GM23248 (cell line): Measurements from ENCODE around the gene LGALS3. TPM values are rescaled to one million over a fixed set of nuclear protein-coding genes. Genes with fewer than 3 reads are reported as not detected.

Experiments
- DNase-seq: peaks from one replicate; pipeline ENCODE4 v3.0.0-alpha.2; 2015
- H2AFZ ChIP-seq: fragments of 200-600 bp; sonication (generic); 2 replicates; pipeline ENCODE4 v1.6.1; 2016; ENCODE audit warnings: antibody characterized with exemption
- H3F3A ChIP-seq: fragments of 200-600 bp; sonication (generic); 2 replicates; pipeline ENCODE4 v1.6.1; 2016; ENCODE audit warnings: mild to moderate bottlenecking, antibody characterized with exemption, mixed run types; ENCODE audit not compliant: insufficient read depth
- H3K27ac ChIP-seq: fragments of 200-600 bp; sonication (generic); 2 replicates; pipeline ENCODE4 v1.5.1; 2016; ENCODE audit warnings: mild to moderate bottlenecking
- H3K27me3 ChIP-seq: fragments of 200-600 bp; sonication (generic); replicated peaks from 2 replicates; pipeline ENCODE4 v1.6.1; 2016; ENCODE audit warnings: mild to moderate bottlenecking; ENCODE audit not compliant: insufficient read depth
- H3K36me3 ChIP-seq: fragments of 200-600 bp; sonication (generic); 2 replicates; pipeline ENCODE4 v1.6.1; 2016; ENCODE audit warnings: low read depth, mild to moderate bottlenecking
- H3K4me1 ChIP-seq: fragments of 200-600 bp; sonication (generic); 2 replicates; pipeline ENCODE4 v1.6.1; 2016; ENCODE audit warnings: mild to moderate bottlenecking; ENCODE audit not compliant: insufficient read depth
- H3K4me2 ChIP-seq: fragments of 200-600 bp; sonication (generic); one replicate; pipeline ENCODE4 v1.6.1; 2016; ENCODE audit warnings: mild to moderate bottlenecking; ENCODE audit not compliant: unreplicated experiment
- H3K4me3 ChIP-seq: fragments of 200-600 bp; sonication (generic); 2 replicates; pipeline ENCODE4 v1.5.1; 2016; ENCODE audit warnings: mild to moderate bottlenecking
- H3K79me2 ChIP-seq: fragments of 200-600 bp; sonication (generic); 2 replicates; pipeline ENCODE4 v1.6.1; 2016; ENCODE audit warnings: mild to moderate bottlenecking; ENCODE audit not compliant: insufficient read depth
- H3K9ac ChIP-seq: fragments of 200-600 bp; sonication (generic); 2 replicates; pipeline ENCODE4 v1.6.1; 2016; ENCODE audit warnings: mild to moderate bottlenecking
- H3K9me2 ChIP-seq: fragments of 200-600 bp; sonication (generic); 2 replicates; pipeline ENCODE4 v1.6.1; 2016; ENCODE audit warnings: mixed run types, mild to moderate bottlenecking, moderate library complexity; ENCODE audit not compliant: insufficient read depth
- H3K9me3 ChIP-seq: fragments of 200-600 bp; sonication (generic); one replicate; pipeline ENCODE4 v1.6.1; 2017; ENCODE audit warnings: low read depth
- H4K20me1 ChIP-seq: fragments of 200-600 bp; sonication (generic); 2 replicates; pipeline ENCODE4 v1.6.0; 2016; ENCODE audit not compliant: insufficient read depth
- EZH2 ChIP-seq: fragments of 200-600 bp; sonication (generic); IDR thresholded peaks from 2 replicates; pipeline ENCODE4 v1.6.1; 2018; ENCODE audit warnings: antibody characterized with exemption, mild to moderate bottlenecking; ENCODE audit not compliant: insufficient read depth, poor library complexity, severe bottlenecking
- EZH2phosphoT487 ChIP-seq: fragments of 200-600 bp; sonication (generic); IDR thresholded peaks from 2 replicates; pipeline ENCODE4 v1.6.1; 2018; ENCODE audit warnings: antibody characterized with exemption, moderate library complexity, mild to moderate bottlenecking, low read depth; ENCODE audit not compliant: insufficient read depth
- WGBS, 2 experiments: methylation state at CpG; one replicate each; pipeline ENCODE4 v1.1.6; 2015 to 2017; ENCODE audit warnings: low lambda C conversion rate in 2 of 2, low coverage in 1 of 2; ENCODE audit errors: missing lambda C conversion rate in 2 of 2; 5-methylcytosine and 5-hydroxymethylcytosine counted together
- in situ Hi-C: fragments of 300-500 bp; cut with MboI; formaldehyde crosslinking; loops from 2 replicates; pipeline ENCODE4 v1.15.0; 2020
- polyA plus RNA-seq: library from polyadenylated mRNA; unstranded; fragments of >200 nt; fragmentation: Nextera tagmentation; extraction: Ambion mirVana; gene quantifications from 2 replicates; pipeline ENCODE4 v1.2.1, GENCODE V29; 2016
- total RNA-seq: library from RNA; depleted of rRNA; stranded (reverse); fragments of >200 nt; shearing (Covaris generic); gene quantifications from 2 replicates; pipeline ENCODE4 v1.2.3, GENCODE V29; 2014

LGALS3 gene
- total and polyA plus RNA-seq, 2 experiments from 2014 or later: 363 to 541 TPM

DNA sequence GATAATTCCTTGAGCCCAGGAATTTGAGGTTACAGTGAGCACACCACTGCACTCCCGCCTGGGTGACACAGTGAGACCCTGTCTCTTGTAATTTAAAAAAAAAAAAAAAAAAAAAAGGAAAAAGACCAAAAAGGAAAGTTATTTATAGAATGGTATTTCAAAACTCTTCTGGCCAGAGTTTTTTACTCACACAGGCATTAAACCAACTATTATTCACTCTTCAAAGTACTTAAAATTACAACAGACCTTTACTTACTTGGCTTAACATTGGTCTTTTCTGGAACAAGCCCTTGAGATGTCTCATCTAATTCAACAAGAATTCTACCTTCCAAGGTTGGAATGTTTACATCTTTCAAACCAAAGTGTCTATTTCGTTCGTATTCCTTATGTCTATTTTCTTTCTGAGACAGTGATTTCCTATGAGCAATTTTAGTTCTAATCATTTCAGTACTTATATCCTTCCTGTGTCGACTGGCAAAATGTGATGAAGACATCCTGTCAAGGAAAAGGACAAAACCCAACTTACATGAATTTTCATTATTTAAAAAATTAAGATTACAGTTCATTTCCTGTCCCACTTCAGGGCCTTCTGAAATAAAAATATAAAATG, 59.7 kb downstream of the LGALS3 start:
- H3K27me3 ChIP-seq: no peaks in the 10 kb centered on the region
- 63 to 67% methylated on average over 4 of the region's 4 CpGs for WGBS, 2 experiments
- no peaks in the 10 kb centered on the region for H3K9me3 ChIP-seq
- no peaks in the 10 kb centered on the region for H3K36me3 ChIP-seq
- no peak overlapping the region for H3K27ac ChIP-seq
- 0 out of 2 replicates have a peak overlapping the region, but pooled peaks have one; percentile 38 for H2AFZ ChIP-seq
- no peaks in the 10 kb centered on the region for H4K20me1 ChIP-seq
- DNase-seq: peak; percentile 61
- no peaks in the 10 kb centered on the region for H3K9me2 ChIP-seq
- H3F3A ChIP-seq: peaks cover 7% of the 10 kb centered on the region; the same call in 1 of the 2 replicates
- H3K9ac ChIP-seq: no peak overlapping the region
- in situ Hi-C loops: no loop called here
- H3K79me2 ChIP-seq: peaks cover 67% of the 10 kb centered on the region
- H3K4me3 ChIP-seq: peak overlapping the region; percentile 83; the same call in 1 of the 2 replicates
- H3K4me1 ChIP-seq: peaks cover 17% of the 10 kb centered on the region
- TF ChIP-seq EZH2phosphoT487 (no peak), EZH2 (no peak)
- H3K4me2 ChIP-seq: peak overlapping the region; percentile 81

DNA sequence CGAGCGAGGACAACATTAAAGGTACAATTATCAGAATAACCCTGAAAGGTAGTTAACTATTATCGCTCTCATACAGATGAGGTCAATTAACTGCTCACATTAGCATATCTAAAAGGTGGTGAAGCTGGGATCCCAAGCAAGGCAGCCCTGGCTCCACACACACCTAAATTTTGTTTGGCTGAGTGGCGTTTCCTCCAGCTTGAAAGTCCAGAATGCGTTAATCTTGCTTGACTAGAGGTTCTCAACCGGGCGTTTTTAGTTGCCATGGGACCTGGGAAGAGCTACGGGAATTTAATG, 61.8 kb downstream of the LGALS3 start:
- Histone ChIP-seq H3K9me2 (no peaks in the 10 kb centered on the region), H3F3A (peaks cover 7% of the 10 kb centered on the region; the same call in 1 of the 2 replicates), H4K20me1 (no peaks in the 10 kb centered on the region), H3K4me2 (peak overlapping the region; percentile 81), H3K9ac (peak overlapping the region; percentile 74), H2AFZ (peak overlapping the region; percentile 96), H3K79me2 (peaks cover 55% of the 10 kb centered on the region), H3K27me3 (no peaks in the 10 kb centered on the region), H3K36me3 (no peaks in the 10 kb centered on the region), H3K27ac (no peak overlapping the region), H3K9me3 (no peaks in the 10 kb centered on the region), H3K4me1 (peaks cover 17% of the 10 kb centered on the region), H3K4me3 (peak overlapping the region; percentile 83)
- in situ Hi-C loops: no loop called here
- TF ChIP-seq EZH2phosphoT487 (no peak), EZH2 (no peak)
- peak; percentile 40 for DNase-seq
- WGBS, 2 experiments: 1 to 3% methylated on average over 8 of the region's 8 CpGs

DNA sequence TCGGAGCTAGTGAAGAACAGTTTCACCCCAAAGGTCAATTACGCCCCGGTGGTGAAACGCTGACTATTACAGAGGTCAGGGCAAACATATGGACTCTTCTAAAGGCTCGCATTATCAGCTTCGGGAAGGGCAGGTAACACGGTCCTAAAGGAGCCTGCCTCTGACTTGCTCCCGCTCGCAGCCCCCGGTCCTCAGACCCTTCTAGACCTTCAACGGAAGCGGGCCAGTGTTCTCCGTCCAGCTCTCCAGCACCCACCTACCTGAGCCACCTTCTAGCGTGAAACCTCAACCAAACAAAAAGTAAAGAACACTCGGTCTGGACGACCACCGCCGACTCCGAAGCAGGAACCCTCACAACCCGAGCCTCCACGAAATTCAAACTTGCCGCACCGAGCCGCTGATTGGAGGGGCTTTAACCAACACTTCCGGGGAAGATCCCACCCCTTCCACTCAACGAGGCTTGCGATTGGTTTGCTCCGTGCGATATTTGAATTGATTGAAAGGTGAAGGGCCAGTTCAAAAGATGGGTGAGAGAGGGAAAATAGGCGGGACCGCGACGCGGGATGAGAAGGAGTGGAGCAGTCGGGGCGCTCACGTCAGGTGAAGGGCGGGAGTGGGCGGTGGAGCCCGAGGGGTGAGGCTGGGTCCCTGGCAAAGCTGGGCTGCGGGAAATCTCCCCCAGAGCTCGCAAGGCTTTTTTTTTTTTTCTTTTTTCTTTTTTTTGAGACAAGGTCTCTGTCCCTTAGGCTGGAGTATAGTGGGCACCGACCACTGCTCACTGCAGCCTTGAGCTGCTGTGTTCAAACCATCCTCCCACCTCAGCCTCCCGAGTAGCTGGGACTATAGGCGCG, 62.4 kb downstream of the LGALS3 start, which contains the start of gene DLGAP5:
DLGAP5 (minus strand) TSS at position 383 of the 851 bp plus-strand sequence. CDS start 2,406 bp downstream, outside the sequence.
- Histone ChIP-seq H3F3A (peaks cover 7% of the 10 kb centered on the region; the same call in 1 of the 2 replicates), H3K36me3 (no peaks in the 10 kb centered on the region), H3K4me3 (peak within 1 kb of the TSS; percentile 83), H3K79me2 (peaks cover 50% of the 10 kb centered on the region), H4K20me1 (no peaks in the 10 kb centered on the region), H3K27ac (peak within 1 kb of the TSS; percentile 47), H3K9me2 (no peaks in the 10 kb centered on the region), H3K9me3 (no peaks in the 10 kb centered on the region), H3K9ac (peak within 1 kb of the TSS; percentile 74), H3K4me1 (peaks cover 17% of the 10 kb centered on the region), H3K4me2 (peak within 1 kb of the TSS; percentile 81), H2AFZ (peak within 1 kb of the TSS; percentile 96), H3K27me3 (no peaks in the 10 kb centered on the region)
- TF ChIP-seq EZH2phosphoT487: no peak
- TF ChIP-seq EZH2: no peak
- DNase-seq: peak; percentile 97
- in situ Hi-C loops: no loop called here
- WGBS, 2 experiments: 2 to 4% methylated on average over 46 of the region's 46 CpGs

DNA sequence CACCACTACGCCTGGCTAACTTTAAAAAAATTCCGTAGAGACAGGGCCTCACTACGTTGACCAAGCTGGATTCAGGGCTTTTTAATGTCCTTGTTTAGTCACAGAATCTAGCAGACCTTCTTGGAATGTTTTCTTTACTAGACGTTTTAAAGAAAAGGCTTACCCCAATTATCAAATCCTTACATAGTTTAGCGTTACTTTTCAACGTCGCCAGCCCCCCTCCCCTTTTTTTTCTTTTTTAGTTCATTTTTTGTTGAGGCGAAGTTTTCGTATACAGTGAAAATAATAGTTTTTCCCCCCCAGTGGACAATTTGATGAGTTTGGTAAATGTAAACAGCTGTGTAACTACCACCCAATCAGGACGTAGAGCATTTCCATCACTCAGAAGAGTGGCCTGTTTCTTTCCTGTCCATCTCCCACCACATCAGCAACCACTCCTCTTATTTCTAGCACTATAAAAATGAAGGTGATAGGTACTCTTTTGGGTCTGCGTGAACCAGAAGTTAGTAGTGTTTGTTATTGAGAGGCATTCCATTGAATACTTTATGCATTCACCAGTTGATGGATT, 63.1 kb downstream of the LGALS3 start:
- H3K4me1 ChIP-seq: peaks cover 17% of the 10 kb centered on the region
- no peak for TF ChIP-seq EZH2phosphoT487
- TF ChIP-seq EZH2: no peak
- no peaks in the 10 kb centered on the region for H3K27me3 ChIP-seq
- no peaks in the 10 kb centered on the region for H3K9me3 ChIP-seq
- H4K20me1 ChIP-seq: no peaks in the 10 kb centered on the region
- H3K9ac ChIP-seq: peak overlapping the region; percentile 74
- peak; percentile 53 for DNase-seq
- H3K4me3 ChIP-seq: peak overlapping the region; percentile 83
- H3K4me2 ChIP-seq: peak overlapping the region; percentile 81
- H2AFZ ChIP-seq: peak overlapping the region; percentile 96
- peaks cover 7% of the 10 kb centered on the region; the same call in 1 of the 2 replicates for H3F3A ChIP-seq
- in situ Hi-C loops: no loop called here
- H3K79me2 ChIP-seq: peaks cover 42% of the 10 kb centered on the region
- H3K9me2 ChIP-seq: no peaks in the 10 kb centered on the region
- H3K36me3 ChIP-seq: no peaks in the 10 kb centered on the region
- H3K27ac ChIP-seq: peak overlapping the region; percentile 47
- WGBS, 2 experiments: 46 to 51% methylated on average over 11 of the region's 11 CpGs
